ENCODE results near the gene DUOXA2. TPM values are rescaled to one million over a fixed set of nuclear protein-coding genes. Genes with fewer than 3 reads are reported as not detected.
"Not testable (repeated sequence)": the region's sequence is repeated elsewhere in the genome, so short reads cannot be mapped to it uniquely, and the experiment has no call there.

DUOXA2 gene
- total and polyA plus RNA-seq, 4 donors = 0.13 TPM; not detected in 3

DNA sequence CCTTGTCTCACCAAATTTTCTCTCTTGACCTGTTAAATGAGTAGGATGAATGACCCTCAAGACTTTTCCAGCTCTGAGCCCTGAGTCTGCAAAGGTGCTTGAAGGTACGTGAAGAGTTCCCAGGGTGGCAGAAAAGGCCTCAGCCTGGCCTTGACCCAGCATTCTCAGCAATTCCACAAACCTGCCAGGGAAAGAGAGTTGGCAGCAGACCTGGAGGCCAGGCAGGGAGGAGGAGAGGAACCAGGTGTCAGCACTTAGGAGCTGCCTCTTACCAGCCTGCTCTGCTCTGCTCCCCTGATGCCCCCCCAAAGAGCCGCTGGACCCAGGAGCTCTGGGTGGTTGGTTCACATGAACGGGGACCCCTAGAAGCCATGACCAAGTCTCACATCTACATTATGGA, 33.5 kb upstream of the DUOXA2 start:
- DNase-seq; ATAC-seq (ENCODE audit: low FRiP score); H3K9me3 ChIP-seq (ENCODE audit: control insufficient read depth, low read length); H3K4me1 ChIP-seq (ENCODE audit: control insufficient read depth in 1 of 2, insufficient read depth in 2 of 2, low read length in 2 of 2); H3K27ac ChIP-seq (ENCODE audit: low read depth in 1 of 2, low read length in 2 of 2); intact Hi-C loops (cut with DNase I); H3K27me3 ChIP-seq (ENCODE audit: control insufficient read depth in 1 of 2, insufficient read depth in 2 of 2, low read length in 1 of 2); H3K36me3 ChIP-seq (ENCODE audit: control insufficient read depth in 1 of 2, insufficient read depth in 2 of 2, low read length in 1 of 2); H3K4me3 ChIP-seq (ENCODE audit: low read length in 2 of 2): not testable (repeated sequence)
- 91 to 92% methylated on average over 2 of the region's 3 CpGs for WGBS, 2 donors

DNA sequence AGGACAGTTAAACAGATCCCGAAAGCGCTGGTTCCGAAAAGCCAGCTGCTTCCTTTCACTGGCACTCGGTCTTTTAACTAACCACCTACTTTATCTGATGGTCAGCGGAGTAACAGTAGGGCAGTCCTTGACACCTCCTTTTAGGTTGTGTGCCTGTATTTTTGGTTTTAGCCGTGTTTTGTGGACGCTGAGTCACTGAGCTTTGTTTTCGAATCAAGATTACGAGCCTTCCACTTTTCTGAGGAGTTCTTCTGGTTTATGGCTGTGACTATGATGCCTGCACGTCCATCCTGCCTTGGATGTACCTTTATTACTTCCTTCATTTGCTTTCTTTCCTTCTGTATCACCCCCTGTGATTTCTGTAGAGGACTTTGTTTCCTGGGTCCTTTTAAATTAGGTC, 31.7 kb upstream of the DUOXA2 start:
- H3K4me1 ChIP-seq (ENCODE audit: control insufficient read depth in 1 of 2, insufficient read depth in 2 of 2, low read length in 2 of 2); H3K27me3 ChIP-seq (ENCODE audit: control insufficient read depth in 1 of 2, insufficient read depth in 2 of 2, low read length in 1 of 2); ATAC-seq (ENCODE audit: low FRiP score); H3K27ac ChIP-seq (ENCODE audit: low read depth in 1 of 2, low read length in 2 of 2); DNase-seq; intact Hi-C loops (cut with DNase I); H3K4me3 ChIP-seq (ENCODE audit: low read length in 2 of 2); H3K36me3 ChIP-seq (ENCODE audit: control insufficient read depth in 1 of 2, insufficient read depth in 2 of 2, low read length in 1 of 2); H3K9me3 ChIP-seq (ENCODE audit: control insufficient read depth, low read length): not testable (repeated sequence)
- WGBS, 2 donors = 81 to 84% methylated on average over 9 to 10 of the region's 10 CpGs

DNA sequence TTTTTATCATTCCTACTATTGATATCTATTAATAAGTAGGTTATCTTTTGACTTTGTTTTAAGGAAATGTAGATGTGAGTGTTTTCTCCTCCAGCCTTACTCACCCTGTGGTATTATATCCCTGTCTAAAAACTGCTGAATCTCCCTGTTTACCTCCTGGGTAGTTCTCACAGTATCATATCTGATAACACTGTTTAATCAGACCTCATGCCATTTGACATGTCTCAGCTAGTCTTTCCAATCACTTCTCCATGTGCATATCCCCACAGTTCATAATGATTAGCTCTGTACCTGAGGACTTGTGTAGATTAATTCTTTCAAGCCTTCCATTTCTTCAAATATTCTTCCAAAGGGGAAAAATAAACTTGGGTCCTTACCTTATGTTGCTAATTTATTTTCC, 30.9 kb upstream of the DUOXA2 start:
- H3K27me3 ChIP-seq (ENCODE audit: control insufficient read depth in 1 of 2, insufficient read depth in 2 of 2, low read length in 1 of 2) = no peaks in the 10 kb centered on the region
- H3K36me3 ChIP-seq (ENCODE audit: control insufficient read depth in 1 of 2, insufficient read depth in 2 of 2, low read length in 1 of 2) = no peaks in the 10 kb centered on the region
- intact Hi-C loops (cut with DNase I) = no loop called here
- no peak overlapping the region for H3K27ac ChIP-seq (ENCODE audit: low read depth in 1 of 2, low read length in 2 of 2)
- H3K9me3 ChIP-seq (ENCODE audit: control insufficient read depth, low read length) = no peaks in the 10 kb centered on the region
- DNase-seq (no peak), ATAC-seq (ENCODE audit: low FRiP score) (no peak)
- H3K4me1 ChIP-seq (ENCODE audit: control insufficient read depth in 1 of 2, insufficient read depth in 2 of 2, low read length in 2 of 2) = no peaks in the 10 kb centered on the region
- no peak overlapping the region for H3K4me3 ChIP-seq (ENCODE audit: low read length in 2 of 2)

- WGBS, 2 donors = 63 to 64% methylated on average over 3 of the region's 3 CpGs
- intact Hi-C loops (cut with DNase I) = no loop called here
- no peak for ATAC-seq (ENCODE audit: low FRiP score)
- Histone ChIP-seq H3K4me3 (ENCODE audit: low read length in 2 of 2) (no peak overlapping the region), H3K9me3 (ENCODE audit: control insufficient read depth, low read length) (no peaks in the 10 kb centered on the region), H3K27ac (ENCODE audit: low read depth in 1 of 2, low read length in 2 of 2) (no peak overlapping the region), H3K36me3 (ENCODE audit: control insufficient read depth in 1 of 2, insufficient read depth in 2 of 2, low read length in 1 of 2) (no peaks in the 10 kb centered on the region), H3K4me1 (ENCODE audit: control insufficient read depth in 1 of 2, insufficient read depth in 2 of 2, low read length in 2 of 2) (no peaks in the 10 kb centered on the region), H3K27me3 (ENCODE audit: control insufficient read depth in 1 of 2, insufficient read depth in 2 of 2, low read length in 1 of 2) (no peaks in the 10 kb centered on the region)
- DNase-seq = no peak
These were observed 30.0 kb upstream of the DUOXA2 start for GRCh38 chr15:45084163-45084562.

- ATAC-seq (ENCODE audit: low FRiP score) (no peak), DNase-seq (no peak)
- Histone ChIP-seq H3K4me1 (ENCODE audit: control insufficient read depth in 1 of 2, insufficient read depth in 2 of 2, low read length in 2 of 2) (no peaks in the 10 kb centered on the region), H3K27me3 (ENCODE audit: control insufficient read depth in 1 of 2, insufficient read depth in 2 of 2, low read length in 1 of 2) (no peaks in the 10 kb centered on the region), H3K36me3 (ENCODE audit: control insufficient read depth in 1 of 2, insufficient read depth in 2 of 2, low read length in 1 of 2) (no peaks in the 10 kb centered on the region), H3K9me3 (ENCODE audit: control insufficient read depth, low read length) (no peaks in the 10 kb centered on the region), H3K4me3 (ENCODE audit: low read length in 2 of 2) (no peak overlapping the region), H3K27ac (ENCODE audit: low read depth in 1 of 2, low read length in 2 of 2) (no peak overlapping the region)
- WGBS, 2 donors = 61 to 73% methylated on average over 1 of the region's 1 CpG
- intact Hi-C loops (cut with DNase I) = no loop called here
These were observed 26.6 kb upstream of the DUOXA2 start for GRCh38 chr15:45087513-45087912.

DNA sequence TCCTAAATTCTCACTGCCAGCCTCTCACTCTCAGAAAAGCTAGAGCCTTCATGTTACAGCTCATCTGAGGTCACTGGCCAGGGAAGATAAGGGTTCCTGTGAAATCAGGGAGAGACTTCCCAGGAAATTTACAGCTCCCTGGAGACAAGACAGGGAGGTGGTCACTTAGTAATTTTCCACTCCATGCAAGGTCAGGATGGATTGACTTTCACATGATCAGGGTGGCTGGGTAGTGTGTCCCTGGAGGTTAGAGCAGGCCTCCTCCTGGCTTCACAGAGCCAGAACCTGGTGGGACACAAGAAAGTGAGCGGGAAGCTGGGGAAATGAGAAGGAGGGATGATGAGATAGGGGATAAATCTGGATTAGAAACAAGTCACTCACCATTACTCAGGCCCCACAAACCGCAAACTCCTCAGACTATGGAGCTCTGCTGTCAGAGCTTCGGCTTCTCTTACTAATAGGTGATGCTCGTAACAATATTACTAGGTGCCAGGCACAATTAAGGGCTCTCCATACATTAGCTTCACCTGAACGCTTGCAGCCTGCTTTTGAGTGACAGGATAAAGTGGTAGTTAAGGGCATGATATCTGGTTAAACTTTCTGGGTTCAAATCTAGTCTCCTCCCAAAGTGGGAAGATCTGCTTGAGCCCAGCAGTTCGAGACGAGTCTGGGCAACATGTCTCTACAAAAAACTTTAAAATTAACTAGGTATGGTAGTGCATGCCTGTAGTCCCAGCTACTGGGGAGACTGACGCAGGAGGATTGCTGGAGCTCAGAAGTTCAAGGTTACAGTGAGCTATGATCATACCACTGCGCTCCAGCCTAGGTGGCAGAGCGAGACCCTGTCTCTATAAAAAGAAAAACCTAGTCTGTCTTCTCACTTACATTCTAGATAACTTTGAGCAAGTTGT, 25.1 kb upstream of the DUOXA2 start:
- no peaks in the 10 kb centered on the region for H3K36me3 ChIP-seq (ENCODE audit: control insufficient read depth in 1 of 2, insufficient read depth in 2 of 2, low read length in 1 of 2)
- no peak overlapping the region for H3K27ac ChIP-seq (ENCODE audit: low read depth in 1 of 2, low read length in 2 of 2)
- ATAC-seq (ENCODE audit: low FRiP score) (no peak), DNase-seq (no peak)
- no peak overlapping the region for H3K4me3 ChIP-seq (ENCODE audit: low read length in 2 of 2)
- intact Hi-C loops (cut with DNase I) = no loop called here
- WGBS, 2 donors = 86 to 87% methylated on average over 10 of the region's 10 CpGs
- H3K4me1 ChIP-seq (ENCODE audit: control insufficient read depth in 1 of 2, insufficient read depth in 2 of 2, low read length in 2 of 2) = no peaks in the 10 kb centered on the region
- no peaks in the 10 kb centered on the region for H3K27me3 ChIP-seq (ENCODE audit: control insufficient read depth in 1 of 2, insufficient read depth in 2 of 2, low read length in 1 of 2)
- no peaks in the 10 kb centered on the region for H3K9me3 ChIP-seq (ENCODE audit: control insufficient read depth, low read length)

DNA sequence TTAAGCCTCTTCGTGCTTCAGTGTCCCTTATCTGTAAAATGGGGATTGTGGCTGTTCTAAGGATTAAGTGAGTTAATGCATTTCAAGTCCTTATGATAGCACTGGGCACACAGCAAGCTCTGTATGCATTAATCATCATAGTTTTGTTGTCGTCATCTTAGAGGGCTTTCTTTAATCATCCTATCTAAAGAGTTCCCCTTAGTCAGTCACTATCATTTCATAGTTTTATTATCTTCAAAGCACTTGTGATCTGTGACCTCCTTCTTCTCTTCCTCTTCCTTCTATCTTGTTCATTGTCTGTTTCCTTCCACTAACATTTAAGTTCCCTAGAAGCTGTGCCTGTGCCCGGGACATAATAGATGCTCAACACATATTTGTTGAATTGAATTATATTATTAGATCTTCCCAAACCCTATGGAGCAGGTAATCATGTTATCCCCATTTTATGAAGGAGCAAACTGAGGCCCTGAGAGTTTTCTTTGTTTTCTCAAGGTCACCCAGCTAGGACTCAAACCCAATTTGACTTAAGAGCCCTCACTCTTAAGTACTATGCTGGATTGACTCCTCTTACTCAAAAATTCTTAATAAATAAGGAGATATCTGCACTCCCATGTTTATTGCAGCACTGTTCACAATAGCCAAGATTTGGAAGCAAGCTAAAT, 24.3 kb upstream of the DUOXA2 start:
- Histone ChIP-seq H3K9me3 (ENCODE audit: control insufficient read depth, low read length) (no peaks in the 10 kb centered on the region), H3K36me3 (ENCODE audit: control insufficient read depth in 1 of 2, insufficient read depth in 2 of 2, low read length in 1 of 2) (no peaks in the 10 kb centered on the region), H3K27ac (ENCODE audit: low read depth in 1 of 2, low read length in 2 of 2) (no peak overlapping the region), H3K4me1 (ENCODE audit: control insufficient read depth in 1 of 2, insufficient read depth in 2 of 2, low read length in 2 of 2) (no peaks in the 10 kb centered on the region), H3K4me3 (ENCODE audit: low read length in 2 of 2) (no peak overlapping the region), H3K27me3 (ENCODE audit: control insufficient read depth in 1 of 2, insufficient read depth in 2 of 2, low read length in 1 of 2) (no peaks in the 10 kb centered on the region)
- no peak for ATAC-seq (ENCODE audit: low FRiP score)
- WGBS, 2 donors = 69 to 79% methylated on average over 3 of the region's 3 CpGs
- no peak for DNase-seq
- intact Hi-C loops (cut with DNase I) = no loop called here

DNA sequence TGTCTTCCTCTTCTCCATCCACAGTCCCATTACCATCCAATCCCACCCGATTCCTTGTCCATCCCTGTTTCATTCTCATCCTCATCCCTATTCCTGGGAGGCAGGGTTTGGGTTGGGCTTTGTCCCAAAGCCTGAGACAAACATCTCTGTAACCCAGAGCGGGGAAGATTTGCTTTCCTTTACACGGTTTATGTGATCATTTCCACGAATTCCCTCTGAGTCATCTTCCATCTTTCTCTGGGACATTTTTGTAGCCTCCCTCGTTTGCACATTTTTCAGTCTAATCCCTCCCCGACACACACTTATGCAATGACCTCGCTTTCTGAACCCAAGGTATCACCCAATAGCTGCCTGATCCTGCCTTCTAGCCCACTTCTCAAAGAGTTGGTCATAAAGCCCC, 23.0 kb upstream of the DUOXA2 start:
- no peaks in the 10 kb centered on the region for H3K9me3 ChIP-seq (ENCODE audit: control insufficient read depth, low read length)
- H3K4me3 ChIP-seq (ENCODE audit: low read length in 2 of 2) = no peak overlapping the region
- H3K36me3 ChIP-seq (ENCODE audit: control insufficient read depth in 1 of 2, insufficient read depth in 2 of 2, low read length in 1 of 2) = no peaks in the 10 kb centered on the region
- no peak for ATAC-seq (ENCODE audit: low FRiP score)
- 51 to 66% methylated on average over 7 of the region's 7 CpGs for WGBS, 2 donors
- no peak for DNase-seq
- H3K27me3 ChIP-seq (ENCODE audit: control insufficient read depth in 1 of 2, insufficient read depth in 2 of 2, low read length in 1 of 2) = no peaks in the 10 kb centered on the region
- H3K27ac ChIP-seq (ENCODE audit: low read depth in 1 of 2, low read length in 2 of 2) = no peak overlapping the region
- H3K4me1 ChIP-seq (ENCODE audit: control insufficient read depth in 1 of 2, insufficient read depth in 2 of 2, low read length in 2 of 2) = no peaks in the 10 kb centered on the region
- intact Hi-C loops (cut with DNase I) = no loop called here

DNA sequence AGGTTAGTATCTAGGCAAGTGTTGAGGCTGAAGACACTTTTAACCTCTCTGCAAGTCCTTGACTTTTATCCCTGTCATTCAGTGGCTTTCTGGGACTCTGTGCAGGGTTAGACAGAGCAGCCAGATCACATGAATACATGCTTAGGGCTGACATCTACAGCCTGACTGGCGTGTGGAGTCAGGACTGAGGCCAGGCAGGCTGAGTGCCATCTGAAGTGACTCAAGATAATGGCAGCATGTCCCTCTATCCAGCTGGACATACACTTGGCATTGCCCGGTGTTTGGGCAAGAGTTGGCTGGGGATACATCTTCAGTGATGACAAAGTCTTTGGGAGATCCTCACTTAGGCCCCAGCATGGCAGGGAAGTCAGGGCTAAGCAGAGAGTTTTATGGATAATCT, 22.6 kb upstream of the DUOXA2 start:
- intact Hi-C loops (cut with DNase I) = no loop called here
- H3K9me3 ChIP-seq (ENCODE audit: control insufficient read depth, low read length) = no peaks in the 10 kb centered on the region
- no peaks in the 10 kb centered on the region for H3K36me3 ChIP-seq (ENCODE audit: control insufficient read depth in 1 of 2, insufficient read depth in 2 of 2, low read length in 1 of 2)
- no peaks in the 10 kb centered on the region for H3K27me3 ChIP-seq (ENCODE audit: control insufficient read depth in 1 of 2, insufficient read depth in 2 of 2, low read length in 1 of 2)
- H3K4me1 ChIP-seq (ENCODE audit: control insufficient read depth in 1 of 2, insufficient read depth in 2 of 2, low read length in 2 of 2) = no peaks in the 10 kb centered on the region
- DNase-seq (no peak), ATAC-seq (ENCODE audit: low FRiP score) (no peak)
- H3K4me3 ChIP-seq (ENCODE audit: low read length in 2 of 2) = no peak overlapping the region
- WGBS, 2 donors = 69 to 78% methylated on average over 2 of the region's 2 CpGs
- no peak overlapping the region for H3K27ac ChIP-seq (ENCODE audit: low read depth in 1 of 2, low read length in 2 of 2)
